ENCODE results near the gene POP4. TPM values are rescaled to one million over a fixed set of nuclear protein-coding genes. Genes with fewer than 3 reads are reported as not detected.

The POP4 gene
- total and polyA plus RNA-seq, 8 donors, result 2.0 to 162 (median 55.5) TPM

GRCh38 chr19:29645911-29646310 is 39.8 kb downstream of the POP4 start:
- peaks cover 0 to 5% (median 0%) of the 10 kb centered on the region in 3 donors for H3K27me3 ChIP-seq
- intact Hi-C loops (cut with DNase I; ENCODE audit: low total_unique reads), result no loop called here
- no peaks in the 10 kb centered on the region for H3K9me3 ChIP-seq
- TF ChIP-seq EP300 (IDR thresholded peaks at IDR 0.05) (no peak), POLR2AphosphoS5 (IDR thresholded peaks at IDR 0.05) (peak in 2 of 3 donors; percentile 59 to 64)
- H3K36me3 ChIP-seq, result no peaks in the 10 kb centered on the region
- H3K27ac ChIP-seq, result peak overlapping the region in 2 of 5 donors; percentile 12 to 23
- no peak overlapping the region for H3K4me3 ChIP-seq
- DNase-seq, result peak in 1 of 2 donors; percentile 77
- peaks cover 0 to 18% (median 10%) of the 10 kb centered on the region in 4 donors for H3K4me1 ChIP-seq
- 2 to 12% (median 9%) methylated on average over 8 of the region's 8 CpGs for WGBS, 5 donors

DNA sequence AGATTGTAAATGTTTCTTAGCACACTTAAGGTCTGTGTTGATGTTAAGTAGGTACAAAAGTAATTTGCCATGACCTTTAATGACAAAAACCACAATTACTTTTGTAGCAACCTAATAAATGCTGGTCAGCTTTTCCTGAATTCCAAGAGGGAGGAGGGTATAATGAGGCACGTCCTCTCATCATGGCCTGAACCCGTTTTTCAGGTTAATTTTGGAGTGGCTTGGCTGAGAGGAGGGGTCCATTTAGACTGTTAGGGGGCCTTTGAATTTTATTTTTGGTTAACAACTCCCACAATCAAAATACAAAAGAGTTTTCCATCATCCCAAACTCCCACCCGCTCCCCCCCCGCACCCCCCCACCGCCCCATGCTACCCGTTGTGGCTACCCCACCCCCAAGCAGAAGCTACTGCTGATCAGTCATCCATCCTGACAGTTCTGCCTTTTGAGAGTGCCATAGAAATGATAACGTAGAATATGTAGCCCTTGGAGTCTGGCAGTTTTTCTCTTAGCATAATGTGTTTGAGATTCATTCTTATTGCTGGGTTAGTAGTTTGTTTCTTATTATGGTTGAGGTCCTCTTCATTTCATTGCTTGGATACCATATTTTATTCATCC is 44.8 kb downstream of the POP4 start:
- Histone ChIP-seq H3K4me1 (peaks cover 0 to 8% (median 4%) of the 10 kb centered on the region in 4 donors), H3K27me3 (peaks cover 0 to 2% (median 0%) of the 10 kb centered on the region in 3 donors), H3K27ac (no peak overlapping the region), H3K36me3 (no peaks in the 10 kb centered on the region), H3K4me3 (no peak overlapping the region), H3K9me3 (no peaks in the 10 kb centered on the region)
- DNase-seq, result no peak
- 54 to 67% (median 60%) methylated on average over 7 of the region's 7 CpGs for WGBS, 5 donors
- intact Hi-C loops (cut with DNase I; ENCODE audit: low total_unique reads), result no loop called here
- no peak for TF ChIP-seq CTCF (IDR thresholded peaks at IDR 0.05)
- TF ChIP-seq POLR2A (IDR thresholded peaks at IDR 0.05), result no peak
- no peak for TF ChIP-seq POLR2AphosphoS5 (IDR thresholded peaks at IDR 0.05)
- no peak for TF ChIP-seq EP300 (IDR thresholded peaks at IDR 0.05)

- H3K27me3 ChIP-seq, result peaks cover 0 to 4% (median 0%) of the 10 kb centered on the region in 3 donors
- no peaks in the 10 kb centered on the region for H3K9me3 ChIP-seq
- WGBS, 5 donors, result 81 to 88% (median 86%) methylated on average over 7 of the region's 7 CpGs
- H3K4me1 ChIP-seq, result no peaks in the 10 kb centered on the region
- DNase-seq, result no peak
- no peak overlapping the region for H3K27ac ChIP-seq
- intact Hi-C loops (cut with DNase I; ENCODE audit: low total_unique reads), result no loop called here
- TF ChIP-seq POLR2A (IDR thresholded peaks at IDR 0.05) (no peak), CTCF (IDR thresholded peaks at IDR 0.05) (no peak), POLR2AphosphoS5 (IDR thresholded peaks at IDR 0.05) (no peak), EP300 (IDR thresholded peaks at IDR 0.05) (no peak)
- H3K4me3 ChIP-seq, result no peak overlapping the region
- no peaks in the 10 kb centered on the region for H3K36me3 ChIP-seq
Measured at GRCh38 chr19:29651622-29652394, 45.7 kb downstream of the POP4 start.

GRCh38 chr19:29653398-29653797 is 47.3 kb downstream of the POP4 start:
- H3K4me3 ChIP-seq, result no peak overlapping the region
- H3K9me3 ChIP-seq, result no peaks in the 10 kb centered on the region
- intact Hi-C loops (cut with DNase I; ENCODE audit: low total_unique reads), result no loop called here
- H3K4me1 ChIP-seq, result no peaks in the 10 kb centered on the region
- DNase-seq, result no peak
- peaks cover 0 to 4% (median 0%) of the 10 kb centered on the region in 3 donors for H3K27me3 ChIP-seq
- H3K36me3 ChIP-seq, result no peaks in the 10 kb centered on the region
- TF ChIP-seq EP300 (IDR thresholded peaks at IDR 0.05), result no peak
- TF ChIP-seq CTCF (IDR thresholded peaks at IDR 0.05), result no peak
- no peak for TF ChIP-seq POLR2AphosphoS5 (IDR thresholded peaks at IDR 0.05)
- no peak for TF ChIP-seq POLR2A (IDR thresholded peaks at IDR 0.05)
- 89 to 95% (median 94%) methylated on average over 5 of the region's 5 CpGs for WGBS, 5 donors
- H3K27ac ChIP-seq, result no peak overlapping the region

Data from stomach (tissue), 9 donors.